Ectodermal cell (in vitro differentiated cells): ENCODE results near the gene SH3PXD2B.

Source experiments
- H3K27ac ChIP-seq: 2 replicates; pipeline ENCODE4 v1.7.0; 2013; ENCODE audit warnings: mild to moderate bottlenecking, low read depth, low read length; ENCODE audit not compliant: insufficient read depth, poor library complexity, severe bottlenecking
- H3K27me3 ChIP-seq: 2 replicates; pipeline ENCODE4 v1.7.0; 2013; ENCODE audit warnings: mild to moderate bottlenecking, low read length; ENCODE audit not compliant: insufficient read depth, control insufficient read depth, poor library complexity, severe bottlenecking
- H3K36me3 ChIP-seq: one replicate; pipeline ENCODE4 v1.7.0; 2013; ENCODE audit warnings: low read length; ENCODE audit not compliant: control insufficient read depth, insufficient read depth
- H3K4me1 ChIP-seq: one replicate; pipeline ENCODE4 v1.7.0; 2013; ENCODE audit warnings: low read length; ENCODE audit not compliant: control insufficient read depth, insufficient read depth
- H3K4me3 ChIP-seq: 2 replicates; pipeline ENCODE4 v1.7.0; 2013; ENCODE audit warnings: low read depth, low read length, control low read depth; ENCODE audit not compliant: insufficient read depth
- H3K9me3 ChIP-seq: 2 replicates; pipeline ENCODE4 v1.7.0; 2013; ENCODE audit warnings: mild to moderate bottlenecking, low read length, moderate library complexity; ENCODE audit not compliant: control insufficient read depth
- WGBS, 2 experiments: methylation state at CpG; one replicate each; pipeline ENCODE4 v1.1.7; 2013; ENCODE audit warnings: missing lambda C conversion rate in 2 of 2; 5-methylcytosine and 5-hydroxymethylcytosine counted together

The SH3PXD2B gene

GRCh38 chr5:172493906-172494305 is 39.6 kb upstream of the SH3PXD2B start:
- Histone ChIP-seq H3K9me3 (no peaks in the 10 kb centered on the region), H3K27me3 (no peaks in the 10 kb centered on the region), H3K4me1 (no peaks in the 10 kb centered on the region), H3K27ac (no peak overlapping the region), H3K4me3 (no peak overlapping the region), H3K36me3 (no peaks in the 10 kb centered on the region)
- 91 to 93% methylated on average over 3 of the region's 3 CpGs for WGBS, 2 experiments

- 89% methylated on average over 11 of the region's 11 CpGs for WGBS, 2 experiments
- H3K4me3 ChIP-seq = no peak overlapping the region
- H3K9me3 ChIP-seq = no peaks in the 10 kb centered on the region
- H3K27me3 ChIP-seq = no peaks in the 10 kb centered on the region
- no peak overlapping the region for H3K27ac ChIP-seq
- H3K4me1 ChIP-seq = no peaks in the 10 kb centered on the region
- H3K36me3 ChIP-seq = no peaks in the 10 kb centered on the region
Observed at GRCh38 chr5:172493461-172493860, 39.1 kb upstream of the SH3PXD2B start.

GRCh38 chr5:172493002-172493401 is 38.7 kb upstream of the SH3PXD2B start:
- Histone ChIP-seq H3K4me3 (no peak overlapping the region), H3K9me3 (no peaks in the 10 kb centered on the region), H3K27me3 (no peaks in the 10 kb centered on the region), H3K27ac (no peak overlapping the region), H3K4me1 (no peaks in the 10 kb centered on the region), H3K36me3 (no peaks in the 10 kb centered on the region)
- 89 to 91% methylated on average over 7 of the region's 7 CpGs for WGBS, 2 experiments

- H3K36me3 ChIP-seq = no peaks in the 10 kb centered on the region
- H3K27me3 ChIP-seq = no peaks in the 10 kb centered on the region
- no peak overlapping the region for H3K27ac ChIP-seq
- H3K4me1 ChIP-seq = no peaks in the 10 kb centered on the region
- no peak overlapping the region for H3K4me3 ChIP-seq
- H3K9me3 ChIP-seq = no peaks in the 10 kb centered on the region
- 83 to 84% methylated on average over 14 of the region's 14 CpGs for WGBS, 2 experiments
Observed at GRCh38 chr5:172492097-172492840, 37.9 kb upstream of the SH3PXD2B start.

- Histone ChIP-seq H3K27me3 (no peaks in the 10 kb centered on the region), H3K27ac (no peak overlapping the region), H3K4me3 (no peak overlapping the region), H3K9me3 (no peaks in the 10 kb centered on the region), H3K4me1 (no peaks in the 10 kb centered on the region), H3K36me3 (no peaks in the 10 kb centered on the region)
- WGBS, 2 experiments = 83 to 86% methylated on average over 8 of the region's 8 CpGs
Observed at GRCh38 chr5:172491481-172491880, 37.2 kb upstream of the SH3PXD2B start.

GRCh38 chr5:172490514-172491461 is 36.5 kb upstream of the SH3PXD2B start:
- 91% methylated on average over 12 of the region's 12 CpGs for WGBS, 2 experiments
- Histone ChIP-seq H3K4me3 (no peak overlapping the region), H3K4me1 (no peaks in the 10 kb centered on the region), H3K27ac (no peak overlapping the region), H3K27me3 (no peaks in the 10 kb centered on the region), H3K9me3 (no peaks in the 10 kb centered on the region), H3K36me3 (no peaks in the 10 kb centered on the region)

- Histone ChIP-seq H3K4me1 (no peaks in the 10 kb centered on the region), H3K9me3 (no peaks in the 10 kb centered on the region), H3K4me3 (no peak overlapping the region), H3K27ac (no peak overlapping the region), H3K27me3 (no peaks in the 10 kb centered on the region), H3K36me3 (no peaks in the 10 kb centered on the region)
- WGBS, 2 experiments = 85% methylated on average over 14 of the region's 14 CpGs
Observed at GRCh38 chr5:172488221-172488620, 33.9 kb upstream of the SH3PXD2B start.

GRCh38 chr5:172487671-172488070 is 33.3 kb upstream of the SH3PXD2B start:
- WGBS, 2 experiments = 90 to 93% methylated on average over 8 to 9 of the region's 9 CpGs
- H3K36me3 ChIP-seq = no peaks in the 10 kb centered on the region
- H3K27me3 ChIP-seq = no peaks in the 10 kb centered on the region
- no peak overlapping the region for H3K4me3 ChIP-seq
- no peak overlapping the region for H3K27ac ChIP-seq
- H3K9me3 ChIP-seq = no peaks in the 10 kb centered on the region
- no peaks in the 10 kb centered on the region for H3K4me1 ChIP-seq

GRCh38 chr5:172486912-172487311 is 32.6 kb upstream of the SH3PXD2B start:
- no peaks in the 10 kb centered on the region for H3K4me1 ChIP-seq
- no peaks in the 10 kb centered on the region for H3K36me3 ChIP-seq
- H3K27me3 ChIP-seq = no peaks in the 10 kb centered on the region
- no peak overlapping the region for H3K4me3 ChIP-seq
- 93 to 96% methylated on average over 2 of the region's 5 CpGs for WGBS, 2 experiments
- H3K9me3 ChIP-seq = no peaks in the 10 kb centered on the region
- no peak overlapping the region for H3K27ac ChIP-seq

GRCh38 chr5:172486451-172486850 is 32.1 kb upstream of the SH3PXD2B start:
- Histone ChIP-seq H3K4me3 (no peak overlapping the region), H3K36me3 (no peaks in the 10 kb centered on the region), H3K27ac (no peak overlapping the region), H3K4me1 (no peaks in the 10 kb centered on the region), H3K27me3 (no peaks in the 10 kb centered on the region), H3K9me3 (no peaks in the 10 kb centered on the region)
- 84 to 86% methylated on average over 12 of the region's 12 CpGs for WGBS, 2 experiments
